Activated naive CD8-positive, alpha-beta T cell treated with anti-CD3 and anti-CD28 coated beads, Interleukin-2, amount 50 U/mL, for 24 hours (primary cell): ENCODE data around the gene HOXA3.
A peak's percentile ranks its signal among the peaks of the same experiment; 100 is the strongest.

ENCODE experiments used
- ATAC-seq: fragments of 150-1000 bp; cut with Tn5 transposase; one replicate; pipeline ENCODE4 v1.10.0; 2021
- DNase-seq: peaks from one replicate; pipeline ENCODE4 v3.0.0; 2021
- H3K27ac Mint-ChIP-seq: one replicate; pipeline ENCODE4 v1.8.0; 2021; ENCODE audit warnings: mild to moderate bottlenecking, mixed read lengths
- H3K27me3 Mint-ChIP-seq: one replicate; pipeline ENCODE4 v1.8.0; 2021; ENCODE audit warnings: mixed read lengths
- H3K36me3 Mint-ChIP-seq: one replicate; pipeline ENCODE4 v1.8.0; 2021; ENCODE audit warnings: low read depth, mixed read lengths
- H3K4me1 Mint-ChIP-seq: one replicate; pipeline ENCODE4 v1.8.0; 2021; ENCODE audit warnings: mixed read lengths
- H3K4me3 Mint-ChIP-seq: one replicate; pipeline ENCODE4 v1.8.0; 2021; ENCODE audit warnings: mild to moderate bottlenecking, moderate library complexity, mixed read lengths
- H3K9me3 Mint-ChIP-seq: one replicate; pipeline ENCODE4 v1.8.0; 2021; ENCODE audit warnings: mixed read lengths

The HOXA3 gene

GRCh38 chr7:27111042-27111750, 41.2 kb downstream of the HOXA3 start:
- Mint-ChIP-seq H3K9me3 (no peaks in the 10 kb centered on the region), H3K4me1 (no peaks in the 10 kb centered on the region), H3K36me3 (no peaks in the 10 kb centered on the region), H3K27ac (no peak overlapping the region), H3K4me3 (no peak overlapping the region), H3K27me3 (peaks cover 4% of the 10 kb centered on the region)
- DNase-seq = no peak
- no peak for ATAC-seq

DNA sequence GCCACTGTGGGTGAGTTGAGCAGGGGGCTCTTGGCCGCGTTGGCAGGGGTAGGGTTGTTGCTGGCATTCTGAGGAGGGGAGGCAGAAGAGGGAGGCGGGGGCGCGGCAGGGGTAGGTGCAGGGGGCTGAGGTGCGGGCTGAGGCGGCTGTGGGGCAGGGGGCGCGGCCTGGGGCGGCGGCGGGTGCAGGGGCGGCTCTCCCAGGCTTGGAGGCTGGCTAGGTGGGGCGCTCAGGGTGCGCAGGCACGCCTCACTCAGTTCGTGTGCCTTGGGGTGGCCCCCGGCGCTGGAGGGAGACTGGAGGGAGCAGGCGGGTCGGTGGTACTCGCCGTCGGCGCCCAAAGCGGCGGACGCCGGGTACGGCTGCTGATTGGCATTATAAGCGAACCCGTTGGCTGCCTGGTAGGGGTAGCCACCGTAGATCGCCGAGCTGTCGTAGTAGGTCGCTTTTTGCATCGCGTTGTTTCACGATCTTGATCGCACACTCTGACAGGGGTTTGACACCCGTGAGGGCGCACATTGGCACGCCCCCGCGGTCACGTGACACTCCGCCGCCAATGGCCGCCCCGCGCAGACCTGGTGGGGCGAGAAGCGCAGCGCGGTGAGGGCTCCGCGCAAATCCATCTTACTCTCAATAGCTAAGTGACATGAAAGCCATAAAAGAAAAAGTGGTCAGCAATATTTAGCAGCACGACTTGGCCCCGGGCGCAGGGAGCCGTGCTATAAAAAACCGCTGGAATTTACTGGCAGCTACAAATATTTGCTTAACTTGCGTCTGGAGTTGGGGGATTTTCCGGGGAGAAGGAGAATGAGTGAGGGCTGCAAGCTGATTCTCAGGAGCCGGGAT, 42.0 kb downstream of the HOXA3 start:
- DNase-seq (no peak), ATAC-seq (no peak)
- H3K27me3 Mint-ChIP-seq = peaks cover 6% of the 10 kb centered on the region
- H3K36me3 Mint-ChIP-seq = no peaks in the 10 kb centered on the region
- H3K27ac Mint-ChIP-seq = no peak overlapping the region
- no peaks in the 10 kb centered on the region for H3K4me1 Mint-ChIP-seq
- H3K4me3 Mint-ChIP-seq = no peak overlapping the region
- H3K9me3 Mint-ChIP-seq = no peaks in the 10 kb centered on the region

- ATAC-seq = no peak
- Mint-ChIP-seq H3K4me3 (no peak overlapping the region), H3K27me3 (peaks cover 12% of the 10 kb centered on the region), H3K9me3 (no peaks in the 10 kb centered on the region), H3K27ac (no peak overlapping the region), H3K4me1 (no peaks in the 10 kb centered on the region), H3K36me3 (no peaks in the 10 kb centered on the region)
- no peak for DNase-seq
These were observed 42.8 kb downstream of the HOXA3 start for GRCh38 chr7:27109466-27110185.

DNA sequence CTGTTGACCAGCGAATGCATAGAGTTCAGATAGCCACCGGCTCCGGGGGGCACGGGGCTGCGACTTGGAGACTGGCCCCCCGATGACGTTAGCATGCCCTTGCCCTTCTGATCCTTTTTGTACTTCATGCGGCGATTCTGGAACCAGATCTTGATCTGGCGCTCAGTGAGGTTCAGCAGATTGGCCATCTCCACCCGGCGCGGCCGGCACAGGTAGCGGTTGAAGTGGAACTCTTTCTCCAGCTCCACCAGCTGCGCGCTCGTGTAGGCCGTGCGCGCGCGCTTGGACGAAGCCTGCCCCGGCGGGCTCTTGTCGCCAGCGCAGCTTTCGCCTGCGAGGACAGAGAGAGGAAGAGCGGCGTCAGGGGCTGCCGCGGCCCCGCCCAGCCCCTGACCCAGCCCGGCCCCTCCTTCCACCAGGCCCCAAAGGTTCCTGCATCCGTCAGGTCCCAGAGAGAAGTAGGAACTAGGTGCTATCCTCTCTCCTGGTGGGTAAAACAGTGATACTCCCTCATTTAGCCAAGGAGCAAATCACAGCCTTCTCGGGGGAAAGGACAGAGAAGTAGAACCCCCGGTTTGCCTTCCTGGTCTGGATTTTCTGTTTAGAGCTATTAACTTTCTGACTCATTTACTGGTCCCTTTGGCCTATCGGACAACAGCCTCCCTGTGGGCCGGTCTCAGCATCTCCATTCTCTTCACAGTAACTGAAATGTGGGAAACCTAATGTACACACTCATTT, 43.8 kb downstream of the HOXA3 start:
- Mint-ChIP-seq H3K9me3 (no peaks in the 10 kb centered on the region), H3K27ac (no peak overlapping the region), H3K4me1 (no peaks in the 10 kb centered on the region), H3K36me3 (no peaks in the 10 kb centered on the region), H3K27me3 (peaks cover 20% of the 10 kb centered on the region), H3K4me3 (no peak overlapping the region)
- DNase-seq (no peak), ATAC-seq (no peak)

GRCh38 chr7:27107391-27108381, 44.7 kb downstream of the HOXA3 start:
- ATAC-seq = no peak
- Mint-ChIP-seq H3K27me3 (peaks cover 29% of the 10 kb centered on the region), H3K4me1 (peaks cover 4% of the 10 kb centered on the region), H3K27ac (no peak overlapping the region), H3K36me3 (no peaks in the 10 kb centered on the region), H3K4me3 (no peak overlapping the region), H3K9me3 (no peaks in the 10 kb centered on the region)
- no peak for DNase-seq

GRCh38 chr7:27106901-27107240, 45.5 kb downstream of the HOXA3 start:
- Mint-ChIP-seq H3K36me3 (no peaks in the 10 kb centered on the region), H3K27me3 (peaks cover 35% of the 10 kb centered on the region)

GRCh38 chr7:27106181-27106900, 46.0 kb downstream of the HOXA3 start:
- Mint-ChIP-seq H3K4me1 (peaks cover 9% of the 10 kb centered on the region), H3K4me3 (no peak overlapping the region), H3K9me3 (no peaks in the 10 kb centered on the region), H3K36me3 (no peaks in the 10 kb centered on the region), H3K27ac (no peak overlapping the region), H3K27me3 (peaks cover 37% of the 10 kb centered on the region)
- ATAC-seq (no peak), DNase-seq (no peak)

More at GRCh38 chr7:27106901-27107240, 45.5 kb downstream of the HOXA3 start:
- Mint-ChIP-seq H3K9me3 (no peaks in the 10 kb centered on the region), H3K4me1 (peaks cover 9% of the 10 kb centered on the region), H3K27ac (no peak overlapping the region), H3K4me3 (no peak overlapping the region)
- ATAC-seq = no peak
- DNase-seq = no peak

DNA sequence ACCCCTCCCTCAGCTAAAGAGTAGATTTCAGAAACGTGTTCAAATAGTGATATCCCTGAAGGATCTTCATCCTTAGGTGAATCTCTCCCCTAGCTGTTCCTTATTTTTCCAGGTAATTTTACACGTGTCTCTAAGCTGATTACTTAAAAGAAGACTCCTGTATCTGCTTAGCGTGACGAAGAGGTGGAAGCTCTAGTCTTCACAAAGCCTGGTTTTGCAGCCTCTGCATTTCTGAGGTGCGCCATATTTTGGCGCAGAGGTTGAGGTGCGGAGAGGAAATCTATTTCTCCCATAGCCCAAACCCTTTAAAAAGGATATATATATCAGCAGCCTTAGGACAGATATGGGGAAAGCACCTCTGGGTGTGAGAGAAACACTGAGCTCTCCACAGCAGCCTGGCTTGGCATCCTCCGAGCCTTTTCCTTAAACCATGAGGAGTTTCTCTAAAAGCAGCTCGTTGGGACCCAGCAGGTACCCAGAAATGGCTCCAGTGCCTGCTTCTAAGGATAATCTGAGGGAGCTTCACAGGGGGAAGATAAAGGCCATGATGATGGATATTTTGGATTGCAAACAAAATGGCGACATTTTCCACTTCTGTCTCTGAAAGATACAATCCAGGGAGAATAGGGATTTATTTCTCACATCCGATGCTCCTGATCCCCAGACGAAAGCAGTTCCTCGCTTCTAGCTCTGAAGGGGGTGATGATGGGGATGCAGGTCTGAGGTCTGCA, 46.9 kb downstream of the HOXA3 start:
- H3K4me1 Mint-ChIP-seq = peaks cover 9% of the 10 kb centered on the region
- H3K27me3 Mint-ChIP-seq = peaks cover 46% of the 10 kb centered on the region
- no peak overlapping the region for H3K4me3 Mint-ChIP-seq
- ATAC-seq = no peak
- no peaks in the 10 kb centered on the region for H3K9me3 Mint-ChIP-seq
- no peak overlapping the region for H3K27ac Mint-ChIP-seq
- DNase-seq = no peak
- peaks cover 5% of the 10 kb centered on the region for H3K36me3 Mint-ChIP-seq

GRCh38 chr7:27104341-27105058, 47.9 kb downstream of the HOXA3 start:
- Mint-ChIP-seq H3K9me3 (no peaks in the 10 kb centered on the region), H3K4me1 (peaks cover 9% of the 10 kb centered on the region), H3K36me3 (peaks cover 6% of the 10 kb centered on the region), H3K27ac (no peak overlapping the region), H3K4me3 (no peak overlapping the region), H3K27me3 (peaks cover 54% of the 10 kb centered on the region)
- DNase-seq (no peak), ATAC-seq (no peak)

- DNase-seq (no peak), ATAC-seq (no peak)
- Mint-ChIP-seq H3K9me3 (no peaks in the 10 kb centered on the region), H3K36me3 (peaks cover 6% of the 10 kb centered on the region), H3K27me3 (peaks cover 62% of the 10 kb centered on the region), H3K27ac (no peak overlapping the region), H3K4me3 (no peak overlapping the region), H3K4me1 (peaks cover 12% of the 10 kb centered on the region)
These were observed 48.7 kb downstream of the HOXA3 start for GRCh38 chr7:27103489-27104226.

DNA sequence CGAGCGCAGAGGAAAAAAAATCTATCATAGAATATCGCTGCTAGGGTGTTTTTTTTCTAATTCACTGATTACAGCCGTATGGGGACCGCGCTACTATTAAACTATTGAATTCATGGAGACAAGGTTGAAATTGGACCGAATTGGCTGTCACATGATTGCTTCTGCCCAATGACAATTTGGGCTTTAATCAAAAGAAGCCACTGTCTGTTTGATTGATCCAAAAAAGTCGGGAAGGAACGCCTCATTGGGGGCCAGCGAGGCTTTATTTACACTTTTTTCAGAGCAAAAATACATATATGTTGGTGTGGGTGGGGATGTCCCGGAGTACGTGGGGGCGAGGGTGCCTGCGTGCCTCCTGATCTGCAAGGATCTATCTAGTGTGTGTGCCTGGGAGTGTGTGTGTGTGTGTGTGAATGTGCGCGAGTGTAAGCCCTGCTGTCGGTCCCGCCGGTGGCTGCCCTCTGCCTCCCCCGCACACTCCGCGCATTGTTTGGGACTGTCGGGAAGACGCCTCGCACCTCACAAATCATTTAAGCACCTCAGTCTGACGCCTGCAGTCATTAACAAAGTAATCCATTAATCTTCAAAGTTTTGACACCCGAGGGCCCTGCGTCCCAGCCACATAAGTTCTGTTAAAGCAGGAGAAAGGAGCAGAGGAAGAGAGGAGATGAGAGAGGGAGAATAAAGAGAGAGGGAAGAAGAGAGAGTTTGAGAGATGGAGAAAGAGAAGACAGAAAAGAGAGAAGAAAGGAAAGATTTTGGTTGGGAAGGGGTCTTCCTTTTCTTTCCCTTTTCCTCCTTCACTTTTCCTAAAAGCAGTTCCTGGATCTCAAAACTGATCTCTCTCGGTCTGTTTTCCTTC, 49.6 kb downstream of the HOXA3 start, which contains the start of gene HOXA2:
TSS of gene HOXA2 (minus strand) at position 103 of the 862 bp plus-strand sequence. CDS start 183 bp downstream, outside the sequence.
- no peak within 1 kb of the TSS for H3K27ac Mint-ChIP-seq
- DNase-seq (no peak), ATAC-seq (no peak)
- no peaks in the 10 kb centered on the region for H3K9me3 Mint-ChIP-seq
- H3K4me1 Mint-ChIP-seq = peaks cover 16% of the 10 kb centered on the region
- H3K27me3 Mint-ChIP-seq = peaks cover 69% of the 10 kb centered on the region
- peak within 1 kb of the TSS; percentile 21 for H3K4me3 Mint-ChIP-seq
- H3K36me3 Mint-ChIP-seq = peaks cover 6% of the 10 kb centered on the region
